CD4-positive, alpha-beta memory T cell (primary cell): ENCODE data around the gene KIF26B. TPM values are rescaled to one million over a fixed set of nuclear protein-coding genes. Genes with fewer than 3 reads are reported as not detected.

Source experiments
- CTCF ChIA-PET: fragments of 350-600 bp; sonication (Branson Sonifier 250); formaldehyde crosslinking; loops from one replicate; lab custom pipeline; 2021; ENCODE audit warnings: inconsistent platforms; ENCODE audit not compliant: partially characterized antibody; lab: Charles Lee
- POLR2A ChIA-PET: fragments of 350-600 bp; sonication (Branson Sonifier 250); formaldehyde crosslinking; loops from one replicate; lab custom pipeline; 2021; ENCODE audit not compliant: partially characterized antibody; lab: Charles Lee
- DNase-seq, 5 donors: peaks; one replicate each; pipeline versions ENCODE4 v3.0.0 to v3.0.0-alpha.2; 2020 to 2022; ENCODE audit warnings: mixed read lengths in 1 of 5
- H3K27ac ChIP-seq: one replicate; pipeline ENCODE4 v1.7.0; 2013; ENCODE audit warnings: low read depth, low read length
- H3K27me3 ChIP-seq: 2 replicates; pipeline ENCODE4 v1.7.0; 2013; ENCODE audit warnings: mild to moderate bottlenecking, low read length, moderate library complexity; ENCODE audit not compliant: insufficient read depth
- H3K36me3 ChIP-seq: 2 replicates; pipeline ENCODE4 v1.7.0; 2013; ENCODE audit warnings: mild to moderate bottlenecking, low read length, moderate library complexity; ENCODE audit not compliant: insufficient read depth
- H3K4me1 ChIP-seq: 2 replicates; pipeline ENCODE4 v1.7.0; 2013; ENCODE audit warnings: mild to moderate bottlenecking, low read length, moderate library complexity; ENCODE audit not compliant: insufficient read depth
- H3K4me3 ChIP-seq, 2 donors: one replicate each; pipeline ENCODE4 v1.7.0; 2013; ENCODE audit warnings: low read length in 2 of 2, mild to moderate bottlenecking in 1 of 2
- H3K9me3 ChIP-seq, 2 donors: one replicate each; pipeline ENCODE4 v1.7.0; 2013; ENCODE audit warnings: low read length in 2 of 2, control low read depth in 1 of 2; ENCODE audit not compliant: control insufficient read depth in 1 of 2
- H3K27ac Mint-ChIP-seq, 7 donors: one replicate each; pipeline ENCODE4 v1.8.0; 2020 to 2021; ENCODE audit warnings: mixed read lengths in 7 of 7, mild to moderate bottlenecking in 6 of 7, inconsistent platforms in 3 of 7, moderate library complexity in 3 of 7
- H3K27me3 Mint-ChIP-seq, 2 donors: one replicate each; pipeline ENCODE4 v1.8.0; 2020 to 2021; ENCODE audit warnings: mixed read lengths in 2 of 2
- H3K36me3 Mint-ChIP-seq, 2 donors: one replicate each; pipeline ENCODE4 v1.8.0; 2020 to 2021; ENCODE audit warnings: mixed read lengths in 2 of 2, inconsistent platforms in 1 of 2, mild to moderate bottlenecking in 1 of 2
- H3K4me1 Mint-ChIP-seq, 4 donors: one replicate each; pipeline ENCODE4 v1.8.0; 2020 to 2021; ENCODE audit warnings: mixed read lengths in 4 of 4, mild to moderate bottlenecking in 1 of 4
- H3K4me3 Mint-ChIP-seq, 8 donors: one replicate each; pipeline ENCODE4 v1.8.0; 2020 to 2021; ENCODE audit warnings: mixed read lengths in 8 of 8, mild to moderate bottlenecking in 7 of 8, moderate library complexity in 6 of 8, inconsistent platforms in 3 of 8
- H3K9me3 Mint-ChIP-seq, 8 donors: one replicate each; pipeline ENCODE4 v1.8.0; 2020 to 2021; ENCODE audit warnings: mixed read lengths in 8 of 8, mild to moderate bottlenecking in 5 of 8, inconsistent platforms in 3 of 8, moderate library complexity in 1 of 8
- intact Hi-C: fragments of 100-400 bp; cut with micrococcal nuclease; formaldehyde crosslinking; loops from one replicate; pipeline ENCODE4 v1.15.1; 2023
- polyA plus RNA-seq, 2 donors: library from polyadenylated mRNA; unstranded; fragments of 300-500 nt; fragmentation: Illumina TruSeq; gene quantifications; one replicate each; pipeline ENCODE4 v1.2.3, GENCODE V29; 2021
- total RNA-seq, 2 experiments: library from RNA; stranded (reverse); gene quantifications; one replicate each; pipeline ENCODE4 v1.2.3, GENCODE V29; 2021

The KIF26B gene
- total and polyA plus RNA-seq, 4 experiments from 2014 or later = 0.10 TPM; not detected in 3

- Histone ChIP-seq H3K9me3 (no peaks in the 10 kb centered on the region), H3K27me3 (no peaks in the 10 kb centered on the region), H3K4me1 (no peaks in the 10 kb centered on the region), H3K27ac (no peak overlapping the region), H3K36me3 (no peaks in the 10 kb centered on the region), H3K4me3 (no peak overlapping the region)
- ChIA-PET POLR2A (no interaction called here), CTCF (interaction anchor here (1.1 kb wide), 1 partner anchor 11 kb away, joined by 3 read pairs; no protein-coding TSS in a partner anchor)
- H3K4me1 Mint-ChIP-seq = no peaks in the 10 kb centered on the region
- intact Hi-C loops = no loop called here
- H3K27ac Mint-ChIP-seq = no peak overlapping the region
- H3K27me3 Mint-ChIP-seq = peaks cover 3 to 6% of the 10 kb centered on the region in 2 donors
- H3K36me3 Mint-ChIP-seq = no peaks in the 10 kb centered on the region
- H3K9me3 Mint-ChIP-seq = peaks cover 0 to 24% (median 3%) of the 10 kb centered on the region in 8 donors
- no peak overlapping the region for H3K4me3 Mint-ChIP-seq
- DNase-seq = no peak
Observed at GRCh38 chr1:245654460-245655050, 499.8 kb downstream of the KIF26B start.

DNA sequence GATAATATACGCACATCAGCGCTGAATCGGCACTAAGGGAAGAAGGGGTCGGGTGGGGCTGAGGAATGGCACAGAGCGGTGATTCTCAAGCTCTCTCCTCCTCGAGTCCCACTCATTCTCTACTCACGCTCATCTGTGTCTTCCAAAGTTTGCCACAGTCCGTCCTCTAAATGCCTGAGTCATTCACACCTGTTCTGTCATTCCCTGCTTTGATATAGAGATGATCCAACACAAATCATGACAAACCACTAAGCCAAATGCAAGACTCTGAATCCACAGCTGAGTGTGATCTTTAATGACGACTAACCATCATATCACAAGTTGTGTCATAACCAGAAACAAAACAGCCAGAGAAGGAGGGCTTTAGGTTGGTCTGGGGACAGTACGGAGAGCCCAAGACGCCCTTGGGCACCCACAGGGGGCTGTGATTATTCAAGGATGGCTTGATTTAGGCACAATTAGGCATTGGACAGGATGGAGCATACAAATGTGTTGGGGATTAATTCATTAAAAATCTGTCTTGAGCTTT, 501.5 kb downstream of the KIF26B start:
- H3K27ac Mint-ChIP-seq = no peak overlapping the region
- no peak for DNase-seq
- H3K4me3 Mint-ChIP-seq = no peak overlapping the region
- H3K36me3 ChIP-seq = no peaks in the 10 kb centered on the region
- no peaks in the 10 kb centered on the region for H3K27me3 ChIP-seq
- no peak overlapping the region for H3K27ac ChIP-seq
- H3K4me1 ChIP-seq = no peaks in the 10 kb centered on the region
- H3K4me3 ChIP-seq = no peak overlapping the region
- H3K9me3 ChIP-seq = no peaks in the 10 kb centered on the region
- intact Hi-C loops = no loop called here
- POLR2A ChIA-PET = no interaction called here
- H3K4me1 Mint-ChIP-seq = no peaks in the 10 kb centered on the region
- CTCF ChIA-PET = no interaction called here
- no peaks in the 10 kb centered on the region for H3K36me3 Mint-ChIP-seq
- peaks cover 0 to 21% (median 3%) of the 10 kb centered on the region in 8 donors for H3K9me3 Mint-ChIP-seq
- no peaks in the 10 kb centered on the region for H3K27me3 Mint-ChIP-seq

DNA sequence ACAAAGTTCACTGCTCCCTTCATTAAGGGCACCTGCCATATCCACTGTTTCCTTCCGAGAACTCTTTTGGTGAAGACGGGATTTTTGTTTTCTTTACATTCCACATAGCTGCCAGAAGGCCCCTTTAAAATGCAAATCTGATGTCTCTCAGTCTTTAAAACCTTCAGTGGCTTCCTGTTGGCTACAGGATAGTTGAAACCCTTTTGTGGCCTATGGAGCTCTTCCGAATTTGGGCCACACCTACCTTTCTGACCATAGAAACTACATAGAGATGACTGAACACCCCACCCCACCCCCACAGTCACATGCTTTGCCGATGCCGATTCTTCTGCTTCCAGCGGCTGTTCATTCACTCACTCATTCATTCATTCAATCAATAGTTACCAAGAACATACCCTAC, 502.6 kb downstream of the KIF26B start:
- H3K27ac Mint-ChIP-seq = no peak overlapping the region
- Histone ChIP-seq H3K4me3 (no peak overlapping the region), H3K36me3 (no peaks in the 10 kb centered on the region), H3K9me3 (no peaks in the 10 kb centered on the region), H3K27ac (no peak overlapping the region), H3K27me3 (no peaks in the 10 kb centered on the region), H3K4me1 (no peaks in the 10 kb centered on the region)
- peaks cover 0 to 21% (median 3%) of the 10 kb centered on the region in 8 donors for H3K9me3 Mint-ChIP-seq
- H3K4me3 Mint-ChIP-seq = no peak overlapping the region
- intact Hi-C loops = no loop called here
- H3K36me3 Mint-ChIP-seq = no peaks in the 10 kb centered on the region
- ChIA-PET CTCF (no interaction called here), POLR2A (no interaction called here)
- H3K4me1 Mint-ChIP-seq = no peaks in the 10 kb centered on the region
- no peak for DNase-seq
- no peaks in the 10 kb centered on the region for H3K27me3 Mint-ChIP-seq

DNA sequence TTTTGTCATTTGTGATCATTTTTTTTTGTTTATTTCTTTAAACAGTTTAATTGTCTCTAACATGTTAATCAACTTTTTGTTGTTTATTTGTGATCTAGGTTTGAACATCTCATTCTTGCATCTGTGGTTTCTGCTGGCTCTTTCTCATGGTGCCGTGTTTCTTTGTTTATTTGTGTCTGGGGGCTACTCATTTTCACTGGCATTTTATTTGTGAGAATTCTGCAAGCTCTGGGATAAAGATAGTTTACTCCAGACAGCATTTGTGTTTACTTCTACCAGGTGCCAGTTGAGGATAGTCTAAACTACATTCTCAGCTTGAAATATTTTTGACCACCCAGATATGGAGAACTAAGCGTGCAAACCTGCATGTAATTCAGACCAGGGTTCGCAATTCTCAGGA, 508.6 kb downstream of the KIF26B start:
- no peak for DNase-seq
- H3K36me3 Mint-ChIP-seq = no peaks in the 10 kb centered on the region
- H3K27ac Mint-ChIP-seq = no peak overlapping the region
- no peaks in the 10 kb centered on the region for H3K4me1 Mint-ChIP-seq
- ChIA-PET CTCF (no interaction called here), POLR2A (no interaction called here)
- intact Hi-C loops = no loop called here
- H3K9me3 Mint-ChIP-seq = peaks cover 0 to 3% (median 0%) of the 10 kb centered on the region in 8 donors
- H3K27me3 Mint-ChIP-seq = no peaks in the 10 kb centered on the region
- H3K4me3 ChIP-seq = no peak overlapping the region
- H3K4me1 ChIP-seq = no peaks in the 10 kb centered on the region
- H3K9me3 ChIP-seq = no peaks in the 10 kb centered on the region
- H3K27ac ChIP-seq = no peak overlapping the region
- no peaks in the 10 kb centered on the region for H3K36me3 ChIP-seq
- no peak overlapping the region for H3K4me3 Mint-ChIP-seq
- H3K27me3 ChIP-seq = no peaks in the 10 kb centered on the region

GRCh38 chr1:245663841-245664240, 509.1 kb downstream of the KIF26B start:
- peaks cover 0 to 3% (median 0%) of the 10 kb centered on the region in 8 donors for H3K9me3 Mint-ChIP-seq
- no peak overlapping the region for H3K4me3 Mint-ChIP-seq
- ChIA-PET POLR2A (no interaction called here), CTCF (no interaction called here)
- no peaks in the 10 kb centered on the region for H3K4me1 Mint-ChIP-seq
- no peaks in the 10 kb centered on the region for H3K36me3 ChIP-seq
- intact Hi-C loops = no loop called here
- no peaks in the 10 kb centered on the region for H3K36me3 Mint-ChIP-seq
- DNase-seq = no peak
- no peaks in the 10 kb centered on the region for H3K4me1 ChIP-seq
- no peak overlapping the region for H3K4me3 ChIP-seq
- H3K27me3 Mint-ChIP-seq = no peaks in the 10 kb centered on the region
- H3K9me3 ChIP-seq = no peaks in the 10 kb centered on the region
- H3K27ac Mint-ChIP-seq = no peak overlapping the region
- H3K27ac ChIP-seq = no peak overlapping the region
- H3K27me3 ChIP-seq = no peaks in the 10 kb centered on the region

DNA sequence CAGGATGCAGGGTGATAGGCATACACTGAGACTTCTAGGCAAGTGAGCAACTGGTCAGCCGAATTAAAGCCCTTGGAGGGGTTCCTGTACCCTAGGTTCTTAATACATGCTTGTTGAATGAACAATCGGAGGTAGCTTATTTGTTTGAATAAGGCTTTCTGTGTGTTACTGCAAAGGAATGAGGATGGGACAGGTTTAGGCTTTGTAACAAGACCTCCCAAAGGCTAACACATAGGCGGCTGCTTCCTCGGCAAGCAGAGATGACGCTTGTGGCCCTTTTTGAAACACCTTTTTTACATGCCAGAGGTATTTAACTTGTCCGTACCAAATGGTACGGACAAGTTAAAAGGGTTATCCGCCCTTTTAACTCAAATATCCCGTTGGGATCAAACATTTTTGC, 511.6 kb downstream of the KIF26B start:
- Mint-ChIP-seq H3K9me3 (peaks cover 0 to 6% (median 2%) of the 10 kb centered on the region in 8 donors), H3K4me3 (no peak overlapping the region), H3K27me3 (no peaks in the 10 kb centered on the region), H3K4me1 (no peaks in the 10 kb centered on the region), H3K36me3 (no peaks in the 10 kb centered on the region), H3K27ac (no peak overlapping the region)
- Histone ChIP-seq H3K9me3 (no peaks in the 10 kb centered on the region), H3K27ac (no peak overlapping the region), H3K4me1 (no peaks in the 10 kb centered on the region), H3K36me3 (no peaks in the 10 kb centered on the region), H3K4me3 (no peak overlapping the region), H3K27me3 (no peaks in the 10 kb centered on the region)
- intact Hi-C loops = no loop called here
- ChIA-PET POLR2A (no interaction called here), CTCF (no interaction called here)
- DNase-seq = no peak

DNA sequence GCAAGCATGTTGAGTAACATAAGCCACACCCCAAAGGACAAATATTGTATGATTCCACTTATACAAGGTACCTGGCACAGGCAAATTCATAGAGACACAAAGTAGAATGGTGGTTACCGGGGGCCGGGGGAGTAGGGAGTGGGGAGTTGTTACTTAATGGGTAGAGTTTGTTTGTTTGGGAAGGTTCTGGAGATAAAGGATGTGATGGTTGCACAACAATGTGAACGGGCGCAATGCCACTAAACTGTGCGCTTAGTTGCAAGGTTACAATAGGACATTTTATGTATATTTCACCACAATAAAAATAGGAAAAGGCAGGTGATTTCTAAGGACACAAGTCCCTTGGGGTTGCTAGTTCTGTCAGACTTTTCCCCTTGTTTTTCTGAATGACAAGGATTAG, 516.6 kb downstream of the KIF26B start:
- Mint-ChIP-seq H3K4me1 (no peaks in the 10 kb centered on the region), H3K27ac (no peak overlapping the region), H3K27me3 (no peaks in the 10 kb centered on the region), H3K9me3 (peaks cover 0 to 8% (median 6%) of the 10 kb centered on the region in 8 donors), H3K36me3 (no peaks in the 10 kb centered on the region), H3K4me3 (no peak overlapping the region)
- DNase-seq = no peak
- ChIA-PET CTCF (no interaction called here), POLR2A (no interaction called here)
- no peaks in the 10 kb centered on the region for H3K4me1 ChIP-seq
- no peaks in the 10 kb centered on the region for H3K9me3 ChIP-seq
- intact Hi-C loops = no loop called here
- no peaks in the 10 kb centered on the region for H3K36me3 ChIP-seq
- H3K27me3 ChIP-seq = no peaks in the 10 kb centered on the region
- H3K27ac ChIP-seq = no peak overlapping the region
- no peak overlapping the region for H3K4me3 ChIP-seq
